Measurements from ENCODE around the gene SLX9. TPM values are rescaled to one million over a fixed set of nuclear protein-coding genes. Genes with fewer than 3 reads are reported as not detected.

SLX9 gene
- total and polyA plus RNA-seq, 2 donors (not counting 3 experiments of a cell fraction or from before 2014, with no cell fraction given), result 27.0 to 50.6 TPM

DNA sequence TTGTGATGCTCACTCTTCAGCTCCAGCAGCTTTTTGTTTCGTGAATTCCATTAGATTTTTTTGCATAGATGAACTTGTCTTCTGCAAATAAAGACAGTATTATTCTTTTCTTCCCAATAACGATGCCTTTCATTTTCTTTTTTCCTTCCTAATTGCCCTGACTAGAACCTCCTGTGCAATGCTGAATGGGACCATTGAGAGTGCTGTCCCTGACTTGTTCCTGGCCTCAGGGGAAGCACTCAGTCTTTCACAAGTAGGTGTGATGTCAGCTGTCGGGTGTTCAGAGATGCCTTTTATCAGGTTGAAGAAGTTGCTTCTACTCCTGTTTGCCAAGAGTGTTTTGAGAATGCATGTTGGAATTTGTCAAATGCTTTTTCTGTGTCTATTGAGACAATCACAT is 70.3 kb downstream of the SLX9 start:
- intact Hi-C loops (cut with micrococcal nuclease), result no loop called here
- H3K9me1 ChIP-seq (replicated peaks; ENCODE audit: control insufficient read depth, extremely low read depth, insufficient read depth, low read length), result no peaks in the 10 kb centered on the region
- DNase-seq (ENCODE audit: low read depth, low spot score), result no peak
- no peaks in the 10 kb centered on the region for H4K20me1 ChIP-seq (replicated peaks; ENCODE audit: control insufficient read depth, extremely low read depth, insufficient read depth, low read length)
- BruUV-seq (replicated peaks), result no TSS peak
- no peaks in the 10 kb centered on the region for H3K9me3 ChIP-seq (replicated peaks; ENCODE audit: control insufficient read depth, insufficient read depth, low read length)
- no peak overlapping the region for H3K4me3 ChIP-seq (replicated peaks in 1 of 3; ENCODE audit: insufficient read depth in 1 of 3, low read depth in 1 of 3, low read length in 3 of 3)
- ChIA-PET POLR2A (no interaction called here), CTCF (interaction anchor here (0.8 to 3.3 kb wide), 4 partner anchors 48 to 127 kb away, joined by 3 to 16 read pairs (median 4); no protein-coding TSS in a partner anchor)
- no peak for FAIRE-seq
- no peak overlapping the region for H2AFZ ChIP-seq (ENCODE audit: low read depth, low read length)
- no peaks in the 10 kb centered on the region for H3K27me3 ChIP-seq (ENCODE audit: control insufficient read depth in 2 of 2, insufficient read depth in 2 of 2, low read length in 2 of 2)
- H3K36me3 ChIP-seq (ENCODE audit: control insufficient read depth in 2 of 2, extremely low read depth in 1 of 2, insufficient read depth in 2 of 2, low read length in 2 of 2), result no peaks in the 10 kb centered on the region
- H3K4me1 ChIP-seq (ENCODE audit: control insufficient read depth, extremely low read depth, insufficient read depth, low read length), result peaks cover 23% of the 10 kb centered on the region
- H3K4me2 ChIP-seq (ENCODE audit: insufficient read depth, low read length), result no peak overlapping the region
- H3K9ac ChIP-seq (replicated peaks; ENCODE audit: extremely low read depth, insufficient read depth, low read length), result no peak overlapping the region
- dilution Hi-C loops (cut with MboI; ENCODE audit: extremely low pct_ligation_motif_present, low sequenced_read_pairs), result no loop called here
- no peaks in the 10 kb centered on the region for H3K79me2 ChIP-seq (ENCODE audit: control insufficient read depth, insufficient read depth, low read length)
- no peak overlapping the region for H3K27ac ChIP-seq (ENCODE audit: insufficient read depth, low read depth, low read length)
- TF ChIP-seq, protein P1, sequence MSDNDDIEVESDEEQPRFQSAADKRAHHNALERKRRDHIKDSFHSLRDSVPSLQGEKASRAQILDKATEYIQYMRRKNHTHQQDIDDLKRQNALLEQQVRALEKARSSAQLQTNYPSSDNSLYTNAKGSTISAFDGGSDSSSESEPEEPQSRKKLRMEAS (IDR thresholded peaks at IDR 0.05; ENCODE audit: insufficient read depth, insufficient read length), result no peak
- TF ChIP-seq GATA2 (IDR thresholded peaks at IDR 0.05; ENCODE audit: insufficient read depth, insufficient read length, low read depth, low read length), result no peak
- TF ChIP-seq FOS (IDR thresholded peaks at IDR 0.05; ENCODE audit: borderline replicate concordance, insufficient read depth, low read length), result no peak
- TF ChIP-seq EZH2 (IDR thresholded peaks at IDR 0.05; ENCODE audit: borderline replicate concordance, low read depth, low read length, severe bottlenecking), result no peak
- no peak for TF ChIP-seq POLR2A (IDR thresholded peaks at IDR 0.05; ENCODE audit: low read depth, low read length)
- no peak for TF ChIP-seq POLR2AphosphoS5 (IDR thresholded peaks at IDR 0.05; ENCODE audit: insufficient read depth, low read depth, low read length)
- TF ChIP-seq, protein P2, sequence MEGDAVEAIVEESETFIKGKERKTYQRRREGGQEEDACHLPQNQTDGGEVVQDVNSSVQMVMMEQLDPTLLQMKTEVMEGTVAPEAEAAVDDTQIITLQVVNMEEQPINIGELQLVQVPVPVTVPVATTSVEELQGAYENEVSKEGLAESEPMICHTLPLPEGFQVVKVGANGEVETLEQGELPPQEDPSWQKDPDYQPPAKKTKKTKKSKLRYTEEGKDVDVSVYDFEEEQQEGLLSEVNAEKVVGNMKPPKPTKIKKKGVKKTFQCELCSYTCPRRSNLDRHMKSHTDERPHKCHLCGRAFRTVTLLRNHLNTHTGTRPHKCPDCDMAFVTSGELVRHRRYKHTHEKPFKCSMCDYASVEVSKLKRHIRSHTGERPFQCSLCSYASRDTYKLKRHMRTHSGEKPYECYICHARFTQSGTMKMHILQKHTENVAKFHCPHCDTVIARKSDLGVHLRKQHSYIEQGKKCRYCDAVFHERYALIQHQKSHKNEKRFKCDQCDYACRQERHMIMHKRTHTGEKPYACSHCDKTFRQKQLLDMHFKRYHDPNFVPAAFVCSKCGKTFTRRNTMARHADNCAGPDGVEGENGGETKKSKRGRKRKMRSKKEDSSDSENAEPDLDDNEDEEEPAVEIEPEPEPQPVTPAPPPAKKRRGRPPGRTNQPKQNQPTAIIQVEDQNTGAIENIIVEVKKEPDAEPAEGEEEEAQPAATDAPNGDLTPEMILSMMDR (IDR thresholded peaks at IDR 0.05; ENCODE audit: extremely low read depth in 1 of 2, insufficient read depth in 1 of 2, low read depth in 1 of 2, low read length in 2 of 2), result no peak
- TF ChIP-seq JUN (IDR thresholded peaks at IDR 0.05; ENCODE audit: borderline replicate concordance, insufficient read depth, insufficient read length, low read depth), result no peak
- no peak for TF ChIP-seq MYC (IDR thresholded peaks at IDR 0.05; ENCODE audit: low read depth, low read length)

Measured in endothelial cell of umbilical vein (primary cell).